BLaER1 treated with 17β-estradiol and CSF1 and Interleukin-3, amounts not matched to agents 10 nM and 100 nM (cell line): ENCODE data around the gene MBL2.
A peak's percentile ranks its signal among the peaks of the same experiment; 100 is the strongest.

Experiments used
- H3K27ac ChIP-seq, 11 experiments: shearing (Covaris generic); formaldehyde crosslinking; 2 replicates each; pipeline ENCODE4 v1.8.1; 2022
- H3K27me3 ChIP-seq, 11 experiments: shearing (Covaris generic); formaldehyde crosslinking; 2 replicates each; pipeline ENCODE4 v1.8.1; 2022
- H3K36me3 ChIP-seq, 11 experiments: shearing (Covaris generic); formaldehyde crosslinking; 2 replicates each; pipeline ENCODE4 v1.8.1; 2022
- H3K4me1 ChIP-seq, 10 experiments: shearing (Covaris generic); formaldehyde crosslinking; 2 replicates each; pipeline ENCODE4 v1.8.1; 2022
- H3K4me2 ChIP-seq, 11 experiments: shearing (Covaris generic); formaldehyde crosslinking; 2 replicates each; pipeline ENCODE4 v1.8.1; 2022
- H3K4me3 ChIP-seq, 10 experiments: shearing (Covaris generic); formaldehyde crosslinking; 2 replicates each; pipeline ENCODE4 v1.8.1; 2022
- H3K9ac ChIP-seq, 11 experiments: shearing (Covaris generic); formaldehyde crosslinking; 2 replicates each; pipeline ENCODE4 v1.8.1; 2022
- H3K9me3 ChIP-seq, 11 experiments: shearing (Covaris generic); formaldehyde crosslinking; replicated peaks in 1 of 11; 2 replicates each; pipeline ENCODE4 v1.8.1; 2022
- H4K20me1 ChIP-seq, 11 experiments: shearing (Covaris generic); formaldehyde crosslinking; 2 replicates each; pipeline ENCODE4 v1.8.1; 2022
- Cebpa-rat ChIP-seq, 11 experiments: shearing (Covaris generic); IDR thresholded peaks; 2 replicates each; pipeline ENCODE4 v1.8.1; 2022

MBL2 gene

GRCh38 chr10:52752261-52752660 is 20.3 kb downstream of the MBL2 start:
- Histone ChIP-seq H3K4me1 (peaks cover 57 to 92% (median 65%) of the 10 kb centered on the region in 10 experiments), H3K4me3 (peak overlapping the region in 5 of 10 experiments; percentile 60 to 72 (median 62); a peak in 8 of 20 replicates), H3K9ac (no peak overlapping the region), H3K27ac (peak overlapping the region in 6 of 11 experiments; percentile 87 to 96 (median 95); a peak in 5 of 22 replicates), H4K20me1 (peaks cover 0 to 25% (median 0%) of the 10 kb centered on the region in 11 experiments; a peak in 2 of 22 replicates), H3K36me3 (peaks cover 0 to 54% (median 32%) of the 10 kb centered on the region in 11 experiments; a peak in 15 of 22 replicates), H3K27me3 (no peaks in the 10 kb centered on the region), H3K4me2 (peak overlapping the region in 10 of 11 experiments; percentile 59 to 89 (median 82); a peak in 18 of 22 replicates), H3K9me3 (peaks cover 0 to 49% (median 36%) of the 10 kb centered on the region in 11 experiments; a peak in 17 of 22 replicates)
- TF ChIP-seq Cebpa-rat (IDR thresholded peaks at IDR 0.05), result no peak

- peaks cover 53 to 89% (median 64%) of the 10 kb centered on the region in 10 experiments for H3K4me1 ChIP-seq
- no peak overlapping the region for H3K9ac ChIP-seq
- peak overlapping the region in 5 of 11 experiments; percentile 82 to 89 (median 86); a peak in 8 of 22 replicates for H3K4me2 ChIP-seq
- H3K36me3 ChIP-seq, result peaks cover 0 to 55% (median 32%) of the 10 kb centered on the region in 11 experiments; a peak in 15 of 22 replicates
- peak overlapping the region in 2 of 11 experiments; percentile 2 to 94; a peak in 3 of 22 replicates for H3K27ac ChIP-seq
- peaks cover 0 to 34% (median 0%) of the 10 kb centered on the region in 11 experiments; a peak in 3 of 22 replicates for H4K20me1 ChIP-seq
- H3K9me3 ChIP-seq, result peaks cover 0 to 54% (median 36%) of the 10 kb centered on the region in 11 experiments; a peak in 17 of 22 replicates
- H3K27me3 ChIP-seq, result no peaks in the 10 kb centered on the region
- H3K4me3 ChIP-seq, result no peak overlapping the region
- TF ChIP-seq Cebpa-rat (IDR thresholded peaks at IDR 0.05), result no peak
These were observed 21.2 kb downstream of the MBL2 start for GRCh38 chr10:52751337-52751736.

- Histone ChIP-seq H3K9me3 (peaks cover 0 to 58% (median 36%) of the 10 kb centered on the region in 11 experiments; a peak in 17 of 22 replicates), H3K4me2 (peak overlapping the region in 1 of 11 experiments; percentile 1; a peak in 1 of 22 replicates), H3K9ac (no peak overlapping the region), H3K27me3 (no peaks in the 10 kb centered on the region), H3K27ac (0 out of 22 replicates have a peak overlapping the region, but pooled peaks of 1 of the 11 experiments have one; percentile 27), H3K4me3 (no peak overlapping the region), H3K36me3 (peaks cover 0 to 58% (median 32%) of the 10 kb centered on the region in 11 experiments; a peak in 15 of 22 replicates), H4K20me1 (peaks cover 0 to 36% (median 0%) of the 10 kb centered on the region in 11 experiments; a peak in 4 of 22 replicates), H3K4me1 (peaks cover 46 to 82% (median 62%) of the 10 kb centered on the region in 10 experiments)
- no peak for TF ChIP-seq Cebpa-rat (IDR thresholded peaks at IDR 0.05)
These were observed 22.0 kb downstream of the MBL2 start for GRCh38 chr10:52750629-52751028.

- Histone ChIP-seq H3K9me3 (peaks cover 0 to 58% (median 35%) of the 10 kb centered on the region in 11 experiments; a peak in 17 of 22 replicates), H3K27me3 (no peaks in the 10 kb centered on the region), H3K36me3 (peaks cover 0 to 61% (median 31%) of the 10 kb centered on the region in 11 experiments; a peak in 15 of 22 replicates), H3K4me1 (peaks cover 22 to 75% (median 51%) of the 10 kb centered on the region in 10 experiments), H3K4me2 (peak overlapping the region; percentile 63 to 84 (median 75)), H3K9ac (no peak overlapping the region), H3K4me3 (peak overlapping the region in 3 of 10 experiments; percentile 4 to 40 (median 17); a peak in 2 of 20 replicates), H4K20me1 (peaks cover 0 to 53% (median 0%) of the 10 kb centered on the region in 11 experiments; a peak in 7 of 22 replicates), H3K27ac (peak overlapping the region in 7 of 11 experiments; percentile 24 to 44 (median 26); a peak in 6 of 22 replicates)
- no peak for TF ChIP-seq Cebpa-rat (IDR thresholded peaks at IDR 0.05)
These were observed 24.9 kb downstream of the MBL2 start for GRCh38 chr10:52747694-52748093.

GRCh38 chr10:52746169-52746568 is 26.4 kb downstream of the MBL2 start:
- H3K4me3 ChIP-seq, result no peak overlapping the region
- H3K27ac ChIP-seq, result no peak overlapping the region; a peak in 1 of 22 replicates
- peak overlapping the region in 1 of 11 experiments; percentile 82; a peak in 3 of 22 replicates for H3K4me2 ChIP-seq
- H3K9me3 ChIP-seq, result peaks cover 0 to 42% (median 20%) of the 10 kb centered on the region in 11 experiments; a peak in 16 of 22 replicates
- H4K20me1 ChIP-seq, result peaks cover 0 to 52% (median 11%) of the 10 kb centered on the region in 11 experiments; a peak in 11 of 22 replicates
- no peak for TF ChIP-seq Cebpa-rat (IDR thresholded peaks at IDR 0.05)
- no peak overlapping the region for H3K9ac ChIP-seq
- H3K27me3 ChIP-seq, result no peaks in the 10 kb centered on the region
- H3K4me1 ChIP-seq, result peaks cover 36 to 75% (median 59%) of the 10 kb centered on the region in 10 experiments
- H3K36me3 ChIP-seq, result peaks cover 0 to 48% (median 19%) of the 10 kb centered on the region in 11 experiments; a peak in 14 of 22 replicates

GRCh38 chr10:52744057-52744805 is 28.4 kb downstream of the MBL2 start:
- peaks cover 0 to 41% (median 15%) of the 10 kb centered on the region in 11 experiments; a peak in 13 of 22 replicates for H3K36me3 ChIP-seq
- no peak for TF ChIP-seq Cebpa-rat (IDR thresholded peaks at IDR 0.05)
- 0 out of 22 replicates have a peak overlapping the region, but pooled peaks of 1 of the 11 experiments have one; percentile 1 for H3K27ac ChIP-seq
- peaks cover 39 to 71% (median 55%) of the 10 kb centered on the region in 10 experiments for H3K4me1 ChIP-seq
- H3K4me2 ChIP-seq, result no peak overlapping the region
- no peak overlapping the region for H3K4me3 ChIP-seq
- H3K27me3 ChIP-seq, result no peaks in the 10 kb centered on the region
- H4K20me1 ChIP-seq, result peaks cover 0 to 72% (median 26%) of the 10 kb centered on the region in 11 experiments; a peak in 13 of 22 replicates
- H3K9me3 ChIP-seq, result peaks cover 0 to 24% (median 4%) of the 10 kb centered on the region in 11 experiments; a peak in 14 of 22 replicates
- no peak overlapping the region for H3K9ac ChIP-seq

GRCh38 chr10:52742731-52743130 is 29.9 kb downstream of the MBL2 start:
- Histone ChIP-seq H4K20me1 (peaks cover 0 to 78% (median 38%) of the 10 kb centered on the region in 11 experiments; a peak in 13 of 22 replicates), H3K4me1 (peaks cover 31 to 56% (median 41%) of the 10 kb centered on the region in 10 experiments), H3K27ac (peak overlapping the region in 2 of 11 experiments; percentile 1 to 8; a peak in 2 of 22 replicates), H3K9ac (no peak overlapping the region), H3K4me2 (peak overlapping the region in 8 of 11 experiments; percentile 37 to 58 (median 51); a peak in 16 of 22 replicates), H3K36me3 (peaks cover 0 to 37% (median 2%) of the 10 kb centered on the region in 11 experiments; a peak in 11 of 22 replicates), H3K27me3 (no peaks in the 10 kb centered on the region), H3K4me3 (no peak overlapping the region), H3K9me3 (peaks cover 0 to 10% (median 0%) of the 10 kb centered on the region in 11 experiments; a peak in 3 of 22 replicates)
- no peak for TF ChIP-seq Cebpa-rat (IDR thresholded peaks at IDR 0.05)

GRCh38 chr10:52741851-52742250 is 30.7 kb downstream of the MBL2 start:
- H3K36me3 ChIP-seq, result peaks cover 0 to 33% (median 0%) of the 10 kb centered on the region in 11 experiments; a peak in 10 of 22 replicates
- H3K4me1 ChIP-seq, result peaks cover 23 to 47% (median 32%) of the 10 kb centered on the region in 10 experiments
- peaks cover 0 to 76% (median 38%) of the 10 kb centered on the region in 11 experiments; a peak in 13 of 22 replicates for H4K20me1 ChIP-seq
- H3K27me3 ChIP-seq, result no peaks in the 10 kb centered on the region
- peak overlapping the region in 9 of 11 experiments; percentile 8 to 58 (median 48); a peak in 17 of 22 replicates for H3K4me2 ChIP-seq
- H3K4me3 ChIP-seq, result no peak overlapping the region
- TF ChIP-seq Cebpa-rat (IDR thresholded peaks at IDR 0.05), result no peak
- peak overlapping the region in 1 of 11 experiments; percentile 8; a peak in 2 of 22 replicates for H3K27ac ChIP-seq
- H3K9ac ChIP-seq, result no peak overlapping the region; a peak in 1 of 22 replicates
- H3K9me3 ChIP-seq, result peaks cover 0 to 13% (median 4%) of the 10 kb centered on the region in 11 experiments; a peak in 7 of 22 replicates
